Measurements from ENCODE around the gene RIOX2. TPM values are rescaled to one million over a fixed set of nuclear protein-coding genes. Genes with fewer than 3 reads are reported as not detected.

The RIOX2 gene
- total RNA-seq, 1 donor from 2014 or later: 37.1 TPM

DNA sequence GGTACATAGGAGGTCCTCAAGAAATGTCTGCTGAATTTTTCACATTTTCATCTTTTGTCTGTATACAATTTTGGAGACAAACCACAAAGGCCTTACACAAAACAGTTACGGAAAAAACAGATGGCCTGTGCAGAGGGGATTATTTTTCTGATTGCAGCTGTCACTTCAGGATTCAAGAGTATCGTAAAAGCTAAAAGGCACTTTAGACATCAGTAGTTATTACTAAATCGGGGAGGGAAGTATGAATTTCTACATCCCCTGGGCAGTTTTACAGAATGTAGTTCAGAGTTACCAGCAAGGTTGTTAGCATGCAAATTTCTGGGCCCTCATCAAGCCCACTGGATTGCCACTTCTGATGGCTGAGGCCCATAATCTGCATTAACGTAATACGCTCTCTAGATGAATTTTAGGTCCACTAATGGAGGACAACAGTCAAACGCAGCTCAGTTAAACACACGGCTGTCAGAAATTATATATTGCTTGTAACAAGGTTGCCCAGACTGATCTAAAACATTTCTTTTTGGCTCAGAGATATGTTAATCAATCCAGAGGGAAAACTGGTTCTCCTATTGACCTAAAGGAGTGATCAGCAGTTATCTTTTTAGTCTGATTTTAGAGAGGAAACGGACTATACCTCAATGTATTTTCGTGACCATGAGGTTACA lies 1.1 kb downstream of the RIOX2 start:
- Histone ChIP-seq H3K9ac (ENCODE audit: low read depth in 1 of 3, low read length in 3 of 3) (peak overlapping the region; percentile 51 to 76 (median 55)), H3K36me3 (ENCODE audit: control insufficient read depth in 3 of 3, insufficient read depth in 3 of 3, low read length in 3 of 3) (peaks cover 0 to 3% (median under 1%) of the 10 kb centered on the region in 3 donors), H3K27ac (ENCODE audit: low read depth, low read length) (peak overlapping the region; percentile 54), H3K4me1 (ENCODE audit: control insufficient read depth in 3 of 3, insufficient read depth in 3 of 3, low read length in 3 of 3) (peaks cover 7 to 20% (median 17%) of the 10 kb centered on the region in 3 donors), H3K27me3 (ENCODE audit: control insufficient read depth in 3 of 3, insufficient read depth in 3 of 3, low read length in 3 of 3) (no peaks in the 10 kb centered on the region), H3K9me3 (ENCODE audit: control insufficient read depth in 3 of 3, low read length in 3 of 3) (no peaks in the 10 kb centered on the region), H3K4me3 (ENCODE audit: low read length in 3 of 3) (peak overlapping the region; percentile 69 to 79 (median 71))

DNA sequence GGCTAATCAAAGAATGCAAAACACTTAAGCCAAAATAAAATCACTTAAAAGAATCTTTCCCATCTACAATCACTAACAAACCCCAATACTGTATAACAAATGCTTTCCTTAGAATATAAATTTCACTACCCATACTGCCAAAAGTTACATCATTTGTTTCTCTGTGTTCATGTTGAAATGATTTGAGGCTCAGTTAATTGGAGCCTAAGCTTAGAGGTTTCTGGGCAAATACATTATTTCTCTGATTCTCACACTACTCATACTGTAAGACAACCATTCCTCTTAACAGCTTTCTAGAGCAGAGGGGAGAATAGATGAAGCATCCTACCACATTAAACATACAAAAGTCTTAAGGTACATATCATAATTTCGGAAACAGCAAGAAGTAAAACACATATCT lies 2.1 kb downstream of the RIOX2 start:
- Histone ChIP-seq H3K4me1 (ENCODE audit: control insufficient read depth in 3 of 3, insufficient read depth in 3 of 3, low read length in 3 of 3) (peaks cover 7 to 24% (median 20%) of the 10 kb centered on the region in 3 donors), H3K9me3 (ENCODE audit: control insufficient read depth in 3 of 3, low read length in 3 of 3) (no peaks in the 10 kb centered on the region), H3K4me3 (ENCODE audit: low read length in 3 of 3) (peak overlapping the region in 1 of 3 donors; percentile 7), H3K9ac (ENCODE audit: low read depth in 1 of 3, low read length in 3 of 3) (no peak overlapping the region), H3K36me3 (ENCODE audit: control insufficient read depth in 3 of 3, insufficient read depth in 3 of 3, low read length in 3 of 3) (peaks cover 0 to 3% (median 3%) of the 10 kb centered on the region in 3 donors), H3K27ac (ENCODE audit: low read depth, low read length) (no peak overlapping the region), H3K27me3 (ENCODE audit: control insufficient read depth in 3 of 3, insufficient read depth in 3 of 3, low read length in 3 of 3) (no peaks in the 10 kb centered on the region)

DNA sequence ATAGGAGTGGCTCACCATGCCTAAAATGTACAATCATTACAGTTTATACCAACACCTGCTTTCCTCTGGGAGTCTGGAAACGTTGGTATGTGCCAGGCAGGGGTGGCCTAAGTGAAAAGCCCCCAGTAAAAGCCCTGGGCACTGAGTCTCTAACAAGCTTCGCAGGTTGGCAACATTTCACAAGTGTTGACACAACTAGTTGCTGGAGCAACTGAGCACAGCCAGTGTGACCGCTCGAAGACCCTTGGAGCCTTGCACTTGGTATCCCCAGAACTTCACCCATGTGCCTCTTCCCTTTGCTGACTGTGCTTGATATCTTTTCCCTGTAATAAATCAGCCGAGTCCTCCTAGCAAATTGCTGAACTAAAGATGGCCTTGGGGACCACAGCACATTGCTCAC lies 2.7 kb downstream of the RIOX2 start:
- Histone ChIP-seq H3K27me3 (ENCODE audit: control insufficient read depth in 3 of 3, insufficient read depth in 3 of 3, low read length in 3 of 3) (no peaks in the 10 kb centered on the region), H3K27ac (ENCODE audit: low read depth, low read length) (no peak overlapping the region), H3K9me3 (ENCODE audit: control insufficient read depth in 3 of 3, low read length in 3 of 3) (no peaks in the 10 kb centered on the region), H3K4me3 (ENCODE audit: low read length in 3 of 3) (no peak overlapping the region), H3K9ac (ENCODE audit: low read depth in 1 of 3, low read length in 3 of 3) (no peak overlapping the region), H3K36me3 (ENCODE audit: control insufficient read depth in 3 of 3, insufficient read depth in 3 of 3, low read length in 3 of 3) (peaks cover 0 to 3% (median 3%) of the 10 kb centered on the region in 3 donors), H3K4me1 (ENCODE audit: control insufficient read depth in 3 of 3, insufficient read depth in 3 of 3, low read length in 3 of 3) (peaks cover 7 to 24% (median 20%) of the 10 kb centered on the region in 3 donors)

DNA sequence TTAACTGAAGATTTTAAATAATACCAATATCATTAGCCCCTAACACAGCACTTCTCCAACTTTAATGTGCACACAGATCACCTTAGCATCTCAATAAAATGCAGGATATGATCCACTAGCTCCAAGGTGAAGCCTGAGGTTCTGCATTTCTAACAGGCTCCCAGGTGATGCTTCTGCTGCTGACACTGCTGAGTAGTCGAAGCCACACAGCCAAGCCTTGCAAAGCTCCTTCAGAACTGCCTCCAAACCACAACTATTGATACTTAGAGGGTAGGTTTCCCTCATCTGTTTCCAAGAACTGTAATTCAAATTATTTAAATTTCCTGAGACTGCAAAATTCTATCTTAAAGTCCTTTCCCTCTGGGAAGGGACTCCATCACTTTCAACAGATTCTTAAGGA lies 3.9 kb downstream of the RIOX2 start:
- Histone ChIP-seq H3K27ac (ENCODE audit: low read depth, low read length) (no peak overlapping the region), H3K9ac (ENCODE audit: low read depth in 1 of 3, low read length in 3 of 3) (no peak overlapping the region)

DNA sequence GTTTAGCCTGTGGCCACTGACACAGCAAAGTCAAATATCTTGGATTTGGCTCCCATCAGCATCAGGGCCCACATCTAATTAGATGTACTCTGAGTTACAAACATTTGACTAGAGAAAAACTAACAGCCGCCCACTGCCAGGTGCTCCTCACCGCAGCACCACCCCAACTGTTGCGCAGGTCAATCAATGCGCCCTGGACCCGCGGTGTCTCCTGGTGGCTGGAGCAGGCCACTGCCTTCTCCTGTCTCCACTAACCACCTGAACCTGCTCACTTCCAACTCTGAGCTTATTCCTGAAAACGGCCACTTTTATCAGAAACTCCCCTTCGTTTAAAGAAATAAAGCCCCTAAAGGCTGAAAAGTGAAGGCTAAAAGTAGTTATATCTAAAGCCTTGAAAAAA lies 4.3 kb downstream of the RIOX2 start:
- Histone ChIP-seq H3K9ac (ENCODE audit: low read depth in 1 of 3, low read length in 3 of 3) (no peak overlapping the region), H3K4me3 (ENCODE audit: low read length in 3 of 3) (no peak overlapping the region), H3K36me3 (ENCODE audit: control insufficient read depth in 3 of 3, insufficient read depth in 3 of 3, low read length in 3 of 3) (peaks cover 0 to 3% (median 3%) of the 10 kb centered on the region in 3 donors), H3K9me3 (ENCODE audit: control insufficient read depth in 3 of 3, low read length in 3 of 3) (no peaks in the 10 kb centered on the region), H3K4me1 (ENCODE audit: control insufficient read depth in 3 of 3, insufficient read depth in 3 of 3, low read length in 3 of 3) (peaks cover 7 to 25% (median 22%) of the 10 kb centered on the region in 3 donors), H3K27me3 (ENCODE audit: control insufficient read depth in 3 of 3, insufficient read depth in 3 of 3, low read length in 3 of 3) (no peaks in the 10 kb centered on the region), H3K27ac (ENCODE audit: low read depth, low read length) (no peak overlapping the region)

More for the DNA sequence above, 3.9 kb downstream of the RIOX2 start:
- no peaks in the 10 kb centered on the region for H3K27me3 ChIP-seq (ENCODE audit: control insufficient read depth in 3 of 3, insufficient read depth in 3 of 3, low read length in 3 of 3)
- H3K9me3 ChIP-seq (ENCODE audit: control insufficient read depth in 3 of 3, low read length in 3 of 3): no peaks in the 10 kb centered on the region
- H3K4me3 ChIP-seq (ENCODE audit: low read length in 3 of 3): no peak overlapping the region
- H3K36me3 ChIP-seq (ENCODE audit: control insufficient read depth in 3 of 3, insufficient read depth in 3 of 3, low read length in 3 of 3): peaks cover 0 to 3% (median 3%) of the 10 kb centered on the region in 3 donors
- H3K4me1 ChIP-seq (ENCODE audit: control insufficient read depth in 3 of 3, insufficient read depth in 3 of 3, low read length in 3 of 3): peaks cover 7 to 24% (median 21%) of the 10 kb centered on the region in 3 donors

DNA sequence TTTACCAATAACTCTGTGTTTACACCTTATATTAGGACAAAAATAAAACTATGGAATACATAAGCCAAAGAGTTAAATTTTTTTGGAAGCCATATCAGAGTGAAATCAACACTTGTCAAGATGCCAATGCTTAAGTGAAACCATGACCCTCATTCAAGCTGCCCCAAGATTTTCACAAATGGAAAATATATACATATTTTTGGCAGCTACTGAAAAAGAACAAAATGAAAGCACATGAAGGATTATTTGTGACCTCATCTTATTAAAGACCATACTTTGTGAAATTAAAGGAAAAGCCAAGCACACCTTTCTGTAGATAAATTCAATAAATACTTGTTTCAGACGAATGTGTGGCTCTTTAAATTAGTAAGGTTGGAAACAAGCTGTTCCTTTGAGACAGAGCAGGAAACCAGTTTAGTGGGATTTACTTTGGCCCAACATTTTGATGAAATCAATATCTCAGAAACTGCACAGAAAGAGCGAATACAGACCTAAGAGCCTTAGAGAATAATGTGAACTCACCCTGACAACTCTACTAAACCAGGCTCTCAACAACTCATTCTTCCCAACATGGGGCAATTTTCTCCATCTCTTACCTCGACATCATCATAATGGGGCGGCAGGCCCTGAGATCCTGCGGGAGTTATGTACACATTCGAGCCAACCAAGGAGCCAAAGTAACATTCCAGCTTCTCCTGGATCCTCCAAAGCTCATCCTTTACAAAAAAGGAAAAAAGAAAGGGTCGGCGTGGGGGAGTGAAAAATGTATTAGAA lies 11.1 kb downstream of the RIOX2 start:
- no peak overlapping the region for H3K27ac ChIP-seq (ENCODE audit: low read depth, low read length)
- H3K27me3 ChIP-seq (ENCODE audit: control insufficient read depth in 3 of 3, insufficient read depth in 3 of 3, low read length in 3 of 3): no peaks in the 10 kb centered on the region
- H3K36me3 ChIP-seq (ENCODE audit: control insufficient read depth in 3 of 3, insufficient read depth in 3 of 3, low read length in 3 of 3): peaks cover 0 to 3% (median 0%) of the 10 kb centered on the region in 3 donors
- H3K4me1 ChIP-seq (ENCODE audit: control insufficient read depth in 3 of 3, insufficient read depth in 3 of 3, low read length in 3 of 3): peaks cover 7 to 35% (median 8%) of the 10 kb centered on the region in 3 donors
- H3K9me3 ChIP-seq (ENCODE audit: control insufficient read depth in 3 of 3, low read length in 3 of 3): no peaks in the 10 kb centered on the region
- no peak overlapping the region for H3K9ac ChIP-seq (ENCODE audit: low read depth in 1 of 3, low read length in 3 of 3)
- H3K4me3 ChIP-seq (ENCODE audit: low read length in 3 of 3): no peak overlapping the region

DNA sequence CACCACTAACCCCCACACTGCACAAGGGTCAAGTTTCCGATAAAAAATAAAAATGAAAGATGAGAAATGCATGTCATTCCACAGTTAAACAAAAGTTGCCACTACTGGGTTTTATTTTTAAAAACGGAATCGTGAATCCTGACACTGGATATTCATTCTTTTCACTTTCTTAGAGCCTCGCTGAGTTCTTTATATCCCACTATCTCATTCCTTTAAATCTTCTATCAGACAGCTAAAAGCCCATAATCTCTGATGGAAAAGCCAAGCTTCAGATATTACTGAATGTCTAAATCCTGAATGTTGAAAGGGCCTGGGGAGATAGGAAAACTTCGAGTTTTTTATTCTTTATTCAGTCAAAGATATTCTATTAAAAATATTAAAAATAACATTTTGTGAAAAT lies 11.7 kb downstream of the RIOX2 start:
- no peaks in the 10 kb centered on the region for H3K9me3 ChIP-seq (ENCODE audit: control insufficient read depth in 3 of 3, low read length in 3 of 3)

DNA sequence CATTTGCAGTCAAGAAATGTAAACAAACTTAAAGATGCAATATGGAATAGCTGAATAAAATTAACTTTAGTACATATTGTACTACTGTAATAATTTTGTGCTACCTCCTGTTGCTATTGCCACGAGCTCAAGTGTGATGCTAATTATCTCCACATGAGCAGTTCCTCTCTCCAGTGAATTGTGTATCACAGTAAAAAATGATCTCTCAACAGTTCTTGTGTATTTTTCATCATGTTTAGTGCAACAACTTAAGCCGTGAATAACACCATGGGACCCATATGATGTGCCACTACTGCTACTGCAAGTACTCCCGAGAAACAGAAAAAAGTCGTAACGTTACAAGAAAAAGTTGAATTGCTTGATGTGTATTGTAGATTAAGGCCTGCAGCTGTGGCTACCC lies 12.4 kb downstream of the RIOX2 start:
- Histone ChIP-seq H3K9ac (ENCODE audit: low read depth in 1 of 3, low read length in 3 of 3) (no peak overlapping the region), H3K9me3 (ENCODE audit: control insufficient read depth in 3 of 3, low read length in 3 of 3) (no peaks in the 10 kb centered on the region), H3K4me3 (ENCODE audit: low read length in 3 of 3) (no peak overlapping the region), H3K27me3 (ENCODE audit: control insufficient read depth in 3 of 3, insufficient read depth in 3 of 3, low read length in 3 of 3) (no peaks in the 10 kb centered on the region), H3K4me1 (ENCODE audit: control insufficient read depth in 3 of 3, insufficient read depth in 3 of 3, low read length in 3 of 3) (peaks cover 7 to 28% (median 8%) of the 10 kb centered on the region in 3 donors), H3K27ac (ENCODE audit: low read depth, low read length) (no peak overlapping the region), H3K36me3 (ENCODE audit: control insufficient read depth in 3 of 3, insufficient read depth in 3 of 3, low read length in 3 of 3) (peaks cover 0 to 2% (median 0%) of the 10 kb centered on the region in 3 donors)

More for the DNA sequence above, 11.7 kb downstream of the RIOX2 start:
- Histone ChIP-seq H3K4me1 (ENCODE audit: control insufficient read depth in 3 of 3, insufficient read depth in 3 of 3, low read length in 3 of 3) (peaks cover 7 to 29% (median 8%) of the 10 kb centered on the region in 3 donors), H3K36me3 (ENCODE audit: control insufficient read depth in 3 of 3, insufficient read depth in 3 of 3, low read length in 3 of 3) (peaks cover 0 to 1% (median 0%) of the 10 kb centered on the region in 3 donors), H3K9ac (ENCODE audit: low read depth in 1 of 3, low read length in 3 of 3) (no peak overlapping the region), H3K27ac (ENCODE audit: low read depth, low read length) (no peak overlapping the region), H3K4me3 (ENCODE audit: low read length in 3 of 3) (no peak overlapping the region), H3K27me3 (ENCODE audit: control insufficient read depth in 3 of 3, insufficient read depth in 3 of 3, low read length in 3 of 3) (no peaks in the 10 kb centered on the region)

DNA sequence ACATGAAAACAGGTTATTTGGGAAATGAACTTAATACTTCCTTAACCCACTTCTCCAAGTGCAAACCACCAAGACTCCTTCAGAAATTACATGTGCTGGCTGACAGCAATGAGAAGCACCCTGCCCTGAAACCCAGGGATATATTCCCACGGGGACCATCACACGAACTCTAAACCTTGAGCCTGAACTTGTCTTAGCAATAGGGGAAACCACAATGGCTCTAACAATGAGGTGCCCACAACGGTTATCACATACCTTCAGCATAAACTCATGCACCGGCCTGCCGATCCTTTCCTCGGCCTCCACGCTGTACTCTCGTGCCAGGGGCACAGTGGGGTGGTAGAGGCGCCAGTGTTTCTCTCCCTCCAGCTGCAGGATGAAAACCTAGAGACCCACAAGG lies 13.4 kb downstream of the RIOX2 start:
- Histone ChIP-seq H3K9me3 (ENCODE audit: control insufficient read depth in 3 of 3, low read length in 3 of 3) (no peaks in the 10 kb centered on the region), H3K27ac (ENCODE audit: low read depth, low read length) (peak overlapping the region; percentile 76), H3K27me3 (ENCODE audit: control insufficient read depth in 3 of 3, insufficient read depth in 3 of 3, low read length in 3 of 3) (no peaks in the 10 kb centered on the region), H3K36me3 (ENCODE audit: control insufficient read depth in 3 of 3, insufficient read depth in 3 of 3, low read length in 3 of 3) (peaks cover 7 to 8% (median 7%) of the 10 kb centered on the region in 3 donors), H3K9ac (ENCODE audit: low read depth in 1 of 3, low read length in 3 of 3) (no peak overlapping the region), H3K4me3 (ENCODE audit: low read length in 3 of 3) (no peak overlapping the region), H3K4me1 (ENCODE audit: control insufficient read depth in 3 of 3, insufficient read depth in 3 of 3, low read length in 3 of 3) (peaks cover 7 to 28% (median 8%) of the 10 kb centered on the region in 3 donors)

DNA sequence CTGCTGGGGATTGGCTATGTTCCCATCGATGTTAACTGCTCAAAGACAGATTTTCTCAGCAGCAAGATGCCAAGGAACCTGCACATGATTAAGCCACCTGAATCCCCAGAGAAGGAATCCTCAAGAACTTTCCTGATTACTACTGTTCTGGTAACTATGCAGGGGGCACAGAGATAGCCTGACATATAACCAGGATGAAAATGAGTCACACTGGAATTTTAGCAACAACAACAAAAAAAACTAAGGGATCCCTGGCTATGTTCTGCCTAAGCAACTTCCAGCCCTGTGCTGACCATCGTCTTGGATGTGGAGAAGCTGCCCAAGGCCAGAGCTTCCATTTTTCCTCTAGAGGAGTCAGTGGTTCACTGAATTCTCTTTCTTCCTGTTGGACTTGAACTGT lies 13.8 kb downstream of the RIOX2 start:
- Histone ChIP-seq H3K4me1 (ENCODE audit: control insufficient read depth in 3 of 3, insufficient read depth in 3 of 3, low read length in 3 of 3) (peaks cover 6 to 28% (median 8%) of the 10 kb centered on the region in 3 donors), H3K4me3 (ENCODE audit: low read length in 3 of 3) (no peak overlapping the region), H3K9me3 (ENCODE audit: control insufficient read depth in 3 of 3, low read length in 3 of 3) (no peaks in the 10 kb centered on the region), H3K9ac (ENCODE audit: low read depth in 1 of 3, low read length in 3 of 3) (no peak overlapping the region), H3K36me3 (ENCODE audit: control insufficient read depth in 3 of 3, insufficient read depth in 3 of 3, low read length in 3 of 3) (peaks cover 7 to 11% (median 10%) of the 10 kb centered on the region in 3 donors), H3K27me3 (ENCODE audit: control insufficient read depth in 3 of 3, insufficient read depth in 3 of 3, low read length in 3 of 3) (no peaks in the 10 kb centered on the region), H3K27ac (ENCODE audit: low read depth, low read length) (peak overlapping the region; percentile 76)

All from skeletal muscle tissue (tissue), 4 donors.